GM21825 (cell line): ENCODE results near the gene NEK4.
"Not testable (repeated sequence)": the region's sequence is repeated elsewhere in the genome, so short reads cannot be mapped to it uniquely, and the experiment has no call there.

ENCODE experiments used
- ATAC-seq: cut with Tn5 transposase; IDR thresholded peaks from one replicate; pipeline ENCODE4 v1.9.1; 2021; ENCODE audit warnings: mild to moderate bottlenecking, moderate library complexity; ENCODE audit not compliant: unreplicated experiment

NEK4 gene

DNA sequence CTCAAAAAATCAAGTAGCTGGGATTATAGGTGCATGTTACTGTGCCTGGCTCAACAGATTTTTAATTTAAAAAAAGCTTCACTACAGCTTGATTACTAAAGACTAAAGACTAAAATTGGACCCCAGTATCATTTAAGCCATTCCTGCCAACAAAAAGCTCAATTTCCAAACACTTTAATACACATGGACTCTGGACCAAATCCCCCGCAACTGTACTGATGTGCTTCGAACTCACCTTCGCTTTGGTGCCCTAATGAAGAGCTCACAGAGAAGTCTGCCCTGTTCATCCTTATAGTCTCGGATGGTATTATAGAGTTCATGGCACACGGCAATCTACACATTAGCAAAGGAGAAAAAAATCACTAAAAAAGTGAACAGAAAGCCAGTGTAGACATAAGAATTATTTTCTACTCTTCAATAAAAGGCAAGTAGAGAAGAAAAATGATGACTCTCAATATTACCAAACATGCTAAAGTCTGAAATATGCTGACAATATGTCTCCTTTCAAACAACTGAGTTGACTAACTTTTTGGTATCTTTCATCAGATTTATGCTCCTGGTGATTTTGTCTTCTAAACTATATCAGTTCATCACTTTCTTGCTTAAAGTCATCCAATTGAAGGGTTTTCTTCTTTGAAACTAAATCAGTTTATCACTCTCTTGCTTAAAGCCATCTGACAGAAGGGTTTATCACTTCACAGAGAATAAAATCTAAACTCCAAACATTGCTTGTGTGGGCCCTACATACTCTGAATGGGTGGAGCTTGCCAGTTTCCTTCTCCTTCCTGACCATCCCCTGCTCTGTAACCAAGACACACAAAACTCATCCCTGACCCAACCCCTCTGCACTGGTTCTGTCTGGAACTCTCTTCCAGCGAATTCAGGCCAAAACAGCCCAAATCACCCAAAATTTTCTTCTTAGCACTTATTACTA, 92.2 kb downstream of the NEK4 start:
- ATAC-seq: no peak

DNA sequence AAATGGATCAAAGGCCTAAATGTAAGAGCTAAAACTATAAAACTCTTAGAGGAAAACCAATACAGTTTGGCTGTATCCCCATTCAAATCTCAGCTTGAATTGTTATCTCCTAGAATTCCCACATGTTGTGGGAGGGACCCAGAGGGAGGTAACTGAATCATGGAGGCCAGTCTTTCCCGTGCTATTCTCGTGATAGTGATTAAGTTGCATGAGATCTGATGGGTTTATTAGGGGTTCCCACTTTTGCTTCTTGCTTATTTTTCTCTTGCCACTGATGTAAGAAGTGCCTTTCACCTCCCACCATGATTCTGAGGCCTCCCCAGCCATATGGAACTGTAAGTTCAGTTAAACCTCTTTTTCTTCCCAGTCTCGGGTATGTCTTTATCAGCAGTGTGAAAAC, 94.5 kb downstream of the NEK4 start:
- not testable (repeated sequence) for ATAC-seq

DNA sequence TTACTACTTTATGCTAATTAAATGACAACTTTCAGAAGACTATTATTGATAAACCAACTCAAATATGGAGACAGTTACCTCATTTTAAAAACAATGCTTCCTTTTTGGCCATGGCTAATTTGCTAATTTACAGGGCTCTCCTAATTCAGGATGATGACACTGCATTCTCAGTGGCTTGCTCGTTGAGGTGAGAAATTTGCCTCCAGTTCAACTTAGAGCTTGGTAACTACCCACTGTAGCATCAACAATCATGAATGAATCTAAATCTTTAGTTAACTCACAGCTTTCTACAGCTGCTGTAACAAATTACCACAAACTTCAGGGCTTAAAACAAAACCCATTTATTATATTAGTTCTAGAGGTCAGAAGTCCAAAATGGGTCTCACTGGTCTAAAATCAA, 99.1 kb downstream of the NEK4 start:
- ATAC-seq: no peak

DNA sequence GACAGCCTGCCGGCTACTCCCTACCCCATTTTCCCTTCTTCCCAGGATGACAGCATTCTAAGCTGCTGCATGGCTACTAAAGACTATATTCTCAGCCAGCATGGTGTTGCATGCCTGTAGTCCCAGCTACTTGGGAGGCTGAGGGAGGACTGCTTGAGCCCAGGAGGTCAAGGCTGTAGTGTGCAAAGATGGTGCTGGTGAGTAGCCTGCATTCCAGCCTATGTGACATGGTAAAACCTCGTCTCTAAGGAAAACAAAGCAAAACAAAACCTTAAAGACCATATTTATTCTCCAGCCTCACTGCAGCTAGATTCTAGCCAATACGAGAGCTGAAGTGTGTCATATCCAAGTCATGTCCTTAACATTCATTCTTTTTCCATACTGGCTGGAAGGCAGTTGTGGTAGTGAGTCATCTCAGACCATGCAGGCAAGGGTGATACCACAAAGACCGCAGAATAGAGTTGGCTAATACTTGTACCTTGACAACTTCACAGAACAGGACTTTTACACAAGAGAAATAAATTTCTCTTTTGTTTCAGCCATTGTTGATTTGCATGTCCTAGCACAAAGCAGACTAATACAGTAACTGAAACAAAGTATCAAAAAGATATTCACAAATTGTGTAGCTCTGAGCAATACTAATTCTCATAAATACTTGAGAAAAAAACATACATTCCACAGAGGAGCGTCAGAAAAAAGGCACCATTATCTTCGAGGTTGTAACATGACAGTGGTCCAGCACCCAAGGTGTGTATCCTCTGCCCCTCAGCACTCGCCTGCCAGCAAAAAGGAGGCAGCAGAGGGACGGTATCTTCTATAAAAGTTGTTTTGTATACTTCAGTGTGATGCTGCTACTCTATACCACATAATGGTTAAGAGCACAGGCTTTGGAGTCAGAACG, 99.9 kb downstream of the NEK4 start:
- ATAC-seq: peak; percentile 71

DNA sequence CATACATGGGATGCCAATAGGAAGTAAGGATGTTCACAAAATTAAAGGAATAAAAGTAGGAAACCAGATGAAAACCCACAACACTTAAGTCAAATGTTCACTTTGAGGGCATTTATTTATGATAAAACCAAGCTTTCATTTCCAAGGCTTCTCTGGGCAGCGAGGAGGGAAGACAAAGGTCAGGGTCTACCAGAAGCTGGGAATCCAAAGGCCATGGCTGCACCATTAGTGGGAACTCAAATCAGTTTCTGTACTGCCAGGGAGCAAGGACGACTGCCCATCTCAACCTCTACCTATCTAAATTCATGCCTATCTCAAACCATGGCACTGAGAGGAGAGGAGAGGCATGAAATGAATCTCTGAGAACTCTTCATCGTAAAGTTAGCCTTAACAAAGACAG, 107.6 kb downstream of the NEK4 start:
- ATAC-seq: no peak

DNA sequence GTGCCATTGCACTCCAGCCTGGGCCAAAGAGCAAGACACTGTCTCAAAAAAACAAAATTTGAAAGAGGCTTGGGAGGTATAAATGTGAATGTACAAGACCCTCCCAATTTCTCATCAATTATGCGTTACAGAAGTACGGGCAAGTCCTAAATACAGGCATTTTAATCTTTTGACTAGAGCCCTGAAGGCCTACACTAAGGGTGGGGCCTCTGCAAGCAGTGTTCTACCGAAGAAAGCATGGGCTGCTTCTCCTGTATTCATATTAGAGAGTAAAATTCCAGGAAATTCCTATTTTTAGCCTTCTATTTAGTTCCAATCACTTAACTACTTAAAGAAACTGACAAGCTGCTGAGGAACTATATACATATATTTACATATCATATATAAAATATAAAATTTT, 110.7 kb downstream of the NEK4 start:
- ATAC-seq: no peak
